Measurements from ENCODE around the gene FREM1. TPM values are rescaled to one million over a fixed set of nuclear protein-coding genes. Genes with fewer than 3 reads are reported as not detected.

The FREM1 gene
- total RNA-seq, 1 donor from 2014 or later: 57.5 TPM

GRCh38 chr9:14687042-14687719 is 223.0 kb downstream of the FREM1 start:
- Mint-ChIP-seq H3K36me3 (ENCODE audit: low read depth) (peaks cover 20% of the 10 kb centered on the region), H3K4me1 (peaks cover 14% of the 10 kb centered on the region), H3K27ac (ENCODE audit: unreplicated experiment) (no peak overlapping the region), H3K9me3 (no peaks in the 10 kb centered on the region), H3K4me3 (no peak overlapping the region), H3K27me3 (ENCODE audit: low read depth) (no peaks in the 10 kb centered on the region)
- DNase-seq (ENCODE audit: low read depth, low spot score): no peak
- no peak for TF ChIP-seq CTCF (conservative IDR thresholded peaks at IDR 0.05)

- Mint-ChIP-seq H3K36me3 (ENCODE audit: low read depth) (peaks cover 29% of the 10 kb centered on the region), H3K4me1 (peaks cover 4% of the 10 kb centered on the region), H3K27ac (ENCODE audit: unreplicated experiment) (no peak overlapping the region), H3K9me3 (no peaks in the 10 kb centered on the region), H3K4me3 (no peak overlapping the region), H3K27me3 (ENCODE audit: low read depth) (no peaks in the 10 kb centered on the region)
- no peak for DNase-seq (ENCODE audit: low read depth, low spot score)
- no peak for TF ChIP-seq CTCF (conservative IDR thresholded peaks at IDR 0.05)
These were observed 224.1 kb downstream of the FREM1 start for GRCh38 chr9:14686168-14686567.

Other genes starting within 250 kb of the FREM1 start
- 13.2 and 13.8 TPM in 2 replicates for gene ZDHHC21, start 217.0 kb downstream of the FREM1 start, total RNA-seq
- 0.32 and 0.40 TPM in 2 replicates for gene CER1, start 187.7 kb downstream of the FREM1 start, total RNA-seq

Data from neural crest cell (in vitro differentiated cells).